ENCODE results near the gene DNAJB9. TPM values are rescaled to one million over a fixed set of nuclear protein-coding genes. Genes with fewer than 3 reads are reported as not detected.

Gene DNAJB9
- polyA plus RNA-seq, 1 donor from 2014 or later: 29.5 TPM

DNA sequence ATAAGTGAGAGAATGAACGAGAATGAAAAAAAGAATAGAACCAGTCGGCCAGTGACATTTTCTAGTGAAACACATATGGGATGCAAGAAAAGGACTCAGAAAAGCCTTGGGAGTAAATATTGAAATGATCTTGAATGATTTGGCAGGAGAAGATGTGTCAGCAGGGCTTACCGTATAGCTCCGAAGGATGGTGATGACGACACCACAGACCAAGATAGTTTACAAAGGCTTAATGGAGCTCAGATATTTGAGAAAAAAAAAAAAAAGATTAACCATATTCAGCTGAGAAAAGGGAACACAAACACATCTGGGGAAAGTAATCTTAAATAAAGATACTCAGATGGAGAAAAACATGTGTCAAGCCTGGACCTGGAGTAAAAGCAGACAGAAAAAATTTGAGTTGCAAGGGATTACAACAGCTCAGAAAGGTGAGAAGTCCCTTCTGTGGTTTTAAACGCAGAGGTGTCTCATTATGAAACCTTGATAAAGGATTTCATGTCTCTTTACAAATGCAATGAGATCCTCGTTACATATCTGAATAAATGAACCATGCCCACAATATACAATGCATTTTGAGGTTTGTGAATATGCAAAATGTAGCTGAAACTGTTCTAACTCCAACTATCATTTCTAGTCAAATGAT lies 36.0 kb downstream of the DNAJB9 start:
- no peaks in the 10 kb centered on the region for H3K9me3 Mint-ChIP-seq
- H3K4me3 Mint-ChIP-seq: no peak overlapping the region
- peaks cover 0 to 1% (median 0%) of the 10 kb centered on the region in 3 donors for H3K4me1 Mint-ChIP-seq
- H3K27ac Mint-ChIP-seq: peak overlapping the region in 1 of 3 donors; percentile 10
- H3K27me3 Mint-ChIP-seq: no peaks in the 10 kb centered on the region
- H3K36me3 Mint-ChIP-seq: peaks cover 1% of the 10 kb centered on the region

DNA sequence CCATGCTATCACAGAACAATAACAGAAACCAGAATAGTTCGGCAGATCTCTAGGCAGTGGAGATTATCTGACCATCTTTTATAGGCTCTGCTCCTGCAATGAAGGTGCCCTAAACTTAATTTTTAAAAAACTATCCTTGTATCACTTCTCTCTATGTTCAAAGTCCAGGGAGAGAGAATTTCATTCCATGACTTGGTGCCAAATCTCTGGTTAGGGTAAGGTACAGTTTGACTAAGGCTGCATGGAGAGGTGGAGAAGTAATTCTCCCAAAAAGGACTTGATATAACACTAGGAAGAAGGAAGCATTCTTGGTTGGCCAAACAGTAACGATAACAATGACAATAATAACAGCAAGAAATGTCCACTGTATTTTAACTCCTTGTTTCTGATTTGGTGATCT lies 40.0 kb downstream of the DNAJB9 start:
- Mint-ChIP-seq H3K4me3 (no peak overlapping the region), H3K36me3 (peaks cover 1% of the 10 kb centered on the region), H3K9me3 (no peaks in the 10 kb centered on the region), H3K27ac (no peak overlapping the region), H3K27me3 (peaks cover 4% of the 10 kb centered on the region), H3K4me1 (peaks cover 0 to 4% (median 3%) of the 10 kb centered on the region in 3 donors)

DNA sequence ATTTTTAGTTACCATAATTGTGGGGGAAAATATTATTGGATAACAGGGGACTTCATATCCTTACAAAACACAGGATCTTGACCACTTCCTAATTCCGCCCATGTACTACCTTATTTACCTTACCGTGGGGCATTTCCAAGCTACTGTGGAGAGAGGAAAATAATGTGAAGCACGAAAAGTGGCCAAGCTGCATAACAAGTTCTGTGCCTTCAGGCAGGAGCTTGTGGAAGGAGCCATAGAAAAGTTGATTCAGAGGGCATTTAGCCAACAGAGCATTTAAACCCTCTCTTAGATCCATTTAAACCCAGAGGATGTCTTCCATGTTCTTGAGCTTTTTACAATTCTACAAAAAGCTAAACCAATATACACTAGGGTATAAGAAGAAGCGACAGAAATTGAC lies 41.6 kb downstream of the DNAJB9 start:
- Mint-ChIP-seq H3K4me3 (no peak overlapping the region), H3K4me1 (peaks cover 0 to 4% (median 3%) of the 10 kb centered on the region in 3 donors), H3K36me3 (peaks cover 1% of the 10 kb centered on the region), H3K9me3 (no peaks in the 10 kb centered on the region), H3K27ac (no peak overlapping the region), H3K27me3 (peaks cover 4% of the 10 kb centered on the region)

DNA sequence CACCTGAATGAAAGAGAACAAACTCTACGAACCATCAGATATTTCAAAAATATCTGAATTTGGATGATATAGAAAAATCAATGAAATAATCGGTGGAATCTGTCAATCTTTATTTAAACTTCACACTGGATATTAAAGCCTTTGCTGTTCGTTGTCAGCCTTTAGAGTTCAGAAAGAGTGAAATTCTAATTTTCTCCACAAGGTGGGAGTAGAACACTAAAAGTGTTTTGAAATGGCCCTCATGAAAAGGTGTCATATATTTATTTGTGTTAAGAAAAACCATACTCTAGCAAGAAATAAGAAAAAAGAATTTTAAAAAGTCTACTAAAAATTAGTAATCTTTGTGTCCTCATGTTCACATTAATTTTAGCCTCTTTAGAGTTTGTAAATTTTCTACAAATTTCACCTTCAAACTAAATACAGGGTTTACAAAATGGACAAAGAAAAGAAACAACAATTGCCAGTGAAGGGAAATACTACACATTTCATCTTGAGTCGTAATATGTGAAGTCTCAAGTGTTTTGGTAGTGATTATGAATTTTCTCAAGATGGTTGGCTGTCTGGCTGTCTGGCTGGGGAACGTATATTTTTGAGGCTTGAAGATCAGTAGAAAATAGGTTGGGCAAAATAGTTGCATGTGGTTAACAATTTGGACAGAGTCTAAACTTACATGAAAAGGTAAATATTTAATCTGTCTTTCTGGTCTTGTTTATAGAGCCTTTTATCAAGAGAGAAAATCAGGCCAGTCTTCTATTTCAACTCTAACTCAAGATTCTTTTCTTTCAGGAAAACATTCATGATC lies 43.7 kb downstream of the DNAJB9 start:
- no peaks in the 10 kb centered on the region for H3K36me3 Mint-ChIP-seq
- H3K27me3 Mint-ChIP-seq: peaks cover 4% of the 10 kb centered on the region
- H3K27ac Mint-ChIP-seq: no peak overlapping the region
- no peak overlapping the region for H3K4me3 Mint-ChIP-seq
- H3K9me3 Mint-ChIP-seq: no peaks in the 10 kb centered on the region
- peaks cover 1 to 5% (median 4%) of the 10 kb centered on the region in 3 donors for H3K4me1 Mint-ChIP-seq

DNA sequence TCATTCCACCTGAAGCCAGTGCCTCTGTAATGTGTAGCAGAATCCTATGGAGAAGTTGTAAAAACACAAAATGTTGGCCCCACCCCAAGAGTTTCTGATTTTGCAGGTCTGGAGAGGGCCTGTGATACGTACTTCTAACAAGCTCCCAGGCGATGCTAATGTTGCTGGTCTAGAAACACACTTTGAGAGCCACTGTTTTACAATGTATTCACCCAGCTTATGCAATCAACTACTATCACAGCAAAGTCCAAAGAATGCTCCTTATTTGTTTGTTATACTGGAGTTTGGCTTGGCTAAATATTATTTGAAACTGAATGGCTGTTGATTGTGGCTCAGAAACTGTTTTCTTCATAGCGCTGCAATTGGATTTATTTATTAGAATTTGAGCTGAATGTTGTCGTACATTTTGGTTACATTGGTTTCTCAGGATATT lies 44.3 kb downstream of the DNAJB9 start:
- Mint-ChIP-seq H3K4me1 (peaks cover 1 to 5% (median 4%) of the 10 kb centered on the region in 3 donors), H3K27me3 (peaks cover 4% of the 10 kb centered on the region), H3K9me3 (no peaks in the 10 kb centered on the region), H3K36me3 (no peaks in the 10 kb centered on the region), H3K27ac (no peak overlapping the region), H3K4me3 (no peak overlapping the region)

DNA sequence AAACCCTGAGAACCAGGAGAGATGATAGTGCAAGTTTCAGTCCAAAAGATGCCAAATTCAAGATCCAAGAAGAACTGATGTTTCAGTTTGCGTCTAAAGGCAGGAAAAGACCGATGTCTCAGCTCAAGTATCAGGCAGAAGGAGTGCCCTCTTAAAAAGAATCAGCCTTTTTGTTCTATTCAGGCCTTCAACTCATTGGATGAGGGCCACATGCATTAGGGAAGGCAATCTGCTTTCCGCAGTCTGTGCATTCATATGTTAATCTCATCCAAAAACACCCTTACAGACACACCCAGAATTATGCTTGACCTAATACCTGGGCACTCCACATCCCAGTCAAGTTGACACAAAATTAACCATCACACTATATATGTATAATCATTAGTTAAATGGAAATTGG lies 45.2 kb downstream of the DNAJB9 start:
- H3K36me3 Mint-ChIP-seq: no peaks in the 10 kb centered on the region
- H3K27ac Mint-ChIP-seq: no peak overlapping the region
- no peak overlapping the region for H3K4me3 Mint-ChIP-seq
- H3K4me1 Mint-ChIP-seq: peaks cover 1 to 5% (median 4%) of the 10 kb centered on the region in 3 donors
- peaks cover 4% of the 10 kb centered on the region for H3K27me3 Mint-ChIP-seq
- H3K9me3 Mint-ChIP-seq: no peaks in the 10 kb centered on the region

DNA sequence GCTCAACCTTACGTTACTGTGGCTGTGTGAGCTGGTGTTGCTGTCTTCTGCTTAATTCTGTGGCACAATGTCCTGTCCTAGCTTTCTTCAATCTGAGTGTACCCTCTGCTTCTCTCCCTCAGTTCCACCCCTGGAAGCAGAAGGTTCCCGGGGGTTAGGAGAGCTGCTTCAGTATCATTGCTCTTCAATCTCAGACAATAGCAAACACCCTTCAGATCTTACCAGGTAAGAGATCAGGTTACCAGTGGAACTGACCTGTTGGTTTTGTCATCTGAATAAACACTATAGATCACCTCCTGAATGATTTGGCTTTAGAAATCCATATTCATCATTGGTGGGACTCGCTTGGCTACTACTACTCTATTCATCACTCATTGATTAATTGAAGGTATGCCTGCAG lies 48.4 kb downstream of the DNAJB9 start:
- H3K4me1 Mint-ChIP-seq: peaks cover 1 to 3% (median 2%) of the 10 kb centered on the region in 3 donors
- H3K9me3 Mint-ChIP-seq: no peaks in the 10 kb centered on the region
- no peak overlapping the region for H3K27ac Mint-ChIP-seq
- no peaks in the 10 kb centered on the region for H3K36me3 Mint-ChIP-seq
- H3K27me3 Mint-ChIP-seq: peaks cover 3% of the 10 kb centered on the region
- H3K4me3 Mint-ChIP-seq: no peak overlapping the region

DNA sequence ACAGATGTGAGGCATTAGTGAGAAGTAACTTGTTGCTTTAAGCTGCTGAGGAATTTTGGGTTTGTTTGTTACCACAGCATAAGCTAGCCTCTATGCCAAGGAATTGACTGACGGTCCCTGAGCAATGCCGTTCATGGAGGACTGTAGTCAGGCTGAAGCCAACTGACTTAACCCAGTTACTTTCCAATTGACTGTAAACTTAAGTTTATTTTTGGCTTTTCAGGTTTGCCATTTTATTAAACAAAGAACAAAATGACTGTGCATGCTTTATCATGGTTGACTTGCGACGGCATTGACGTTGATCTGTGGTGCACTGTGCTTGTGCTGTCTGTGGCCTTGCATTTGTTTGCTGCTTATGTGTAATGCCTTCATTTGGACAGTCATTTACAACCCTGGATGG lies 53.5 kb downstream of the DNAJB9 start:
- Mint-ChIP-seq H3K4me3 (no peak overlapping the region), H3K27me3 (peaks cover 20% of the 10 kb centered on the region), H3K27ac (no peak overlapping the region), H3K36me3 (no peaks in the 10 kb centered on the region), H3K9me3 (no peaks in the 10 kb centered on the region), H3K4me1 (peaks cover 0 to 3% (median 0%) of the 10 kb centered on the region in 3 donors)

Other genes with a start within 250 kb of the DNAJB9 start
- 0.49 TPM for gene NRCAM, start 113.4 kb upstream of the DNAJB9 start, polyA plus RNA-seq
- 50.2 TPM for gene PNPLA8, start 43.7 kb upstream of the DNAJB9 start, polyA plus RNA-seq
- 27.3 TPM for gene THAP5, start 168 bp upstream of the DNAJB9 start, polyA plus RNA-seq